Activated naive CD8-positive, alpha-beta T cell treated with anti-CD3 and anti-CD28 coated beads for 36 hours (primary cell): ENCODE measurements around the gene SEC61G. TPM values are rescaled to one million over a fixed set of nuclear protein-coding genes. Genes with fewer than 3 reads are reported as not detected.

Experiments
- DNase-seq: peaks from one replicate; pipeline ENCODE4 v3.0.0; 2021
- H3K27ac Mint-ChIP-seq: one replicate; pipeline ENCODE4 v1.8.0; 2022; ENCODE audit warnings: mild to moderate bottlenecking, moderate library complexity, mixed read lengths
- H3K27me3 Mint-ChIP-seq: one replicate; pipeline ENCODE4 v1.8.0; 2022; ENCODE audit warnings: mild to moderate bottlenecking, mixed read lengths
- H3K36me3 Mint-ChIP-seq: one replicate; pipeline ENCODE4 v1.8.0; 2021; ENCODE audit warnings: mild to moderate bottlenecking, mixed read lengths
- H3K4me1 Mint-ChIP-seq: one replicate; pipeline ENCODE4 v1.8.0; 2021; ENCODE audit warnings: mixed read lengths
- H3K4me3 Mint-ChIP-seq: one replicate; pipeline ENCODE4 v1.8.0; 2022; ENCODE audit warnings: mild to moderate bottlenecking, moderate library complexity, mixed read lengths
- H3K9me3 Mint-ChIP-seq: one replicate; pipeline ENCODE4 v1.8.0; 2022; ENCODE audit warnings: mixed read lengths
- total RNA-seq, 2 experiments: library from RNA; stranded (reverse); gene quantifications; one replicate each; pipeline ENCODE4 v1.2.3, GENCODE V29; 2021

SEC61G gene
- total RNA-seq, 2 experiments from 2014 or later, result 131 to 163 TPM

GRCh38 chr7:54722502-54722901, 36.5 kb downstream of the SEC61G start:
- no peak overlapping the region for H3K27ac Mint-ChIP-seq
- no peak for DNase-seq
- H3K4me1 Mint-ChIP-seq, result no peaks in the 10 kb centered on the region
- no peaks in the 10 kb centered on the region for H3K36me3 Mint-ChIP-seq
- peaks cover 8% of the 10 kb centered on the region for H3K9me3 Mint-ChIP-seq
- H3K27me3 Mint-ChIP-seq, result no peaks in the 10 kb centered on the region
- no peak overlapping the region for H3K4me3 Mint-ChIP-seq

- H3K9me3 Mint-ChIP-seq, result peaks cover 8% of the 10 kb centered on the region
- H3K27me3 Mint-ChIP-seq, result no peaks in the 10 kb centered on the region
- H3K4me3 Mint-ChIP-seq, result no peak overlapping the region
- no peaks in the 10 kb centered on the region for H3K4me1 Mint-ChIP-seq
- no peaks in the 10 kb centered on the region for H3K36me3 Mint-ChIP-seq
- DNase-seq, result no peak
- no peak overlapping the region for H3K27ac Mint-ChIP-seq
Measured at GRCh38 chr7:54722026-54722425, 37.0 kb downstream of the SEC61G start.

- no peaks in the 10 kb centered on the region for H3K36me3 Mint-ChIP-seq
- H3K27ac Mint-ChIP-seq, result no peak overlapping the region
- H3K4me1 Mint-ChIP-seq, result no peaks in the 10 kb centered on the region
- H3K9me3 Mint-ChIP-seq, result peaks cover 12% of the 10 kb centered on the region
- no peaks in the 10 kb centered on the region for H3K27me3 Mint-ChIP-seq
- H3K4me3 Mint-ChIP-seq, result no peak overlapping the region
- no peak for DNase-seq
Measured at GRCh38 chr7:54719974-54720373, 39.0 kb downstream of the SEC61G start.

GRCh38 chr7:54719425-54719824, 39.6 kb downstream of the SEC61G start:
- Mint-ChIP-seq H3K27me3 (no peaks in the 10 kb centered on the region), H3K36me3 (no peaks in the 10 kb centered on the region), H3K4me1 (no peaks in the 10 kb centered on the region), H3K9me3 (peaks cover 12% of the 10 kb centered on the region), H3K4me3 (no peak overlapping the region), H3K27ac (no peak overlapping the region)
- DNase-seq, result no peak

GRCh38 chr7:54712820-54713219, 46.2 kb downstream of the SEC61G start:
- H3K4me3 Mint-ChIP-seq, result no peak overlapping the region
- peaks cover 13% of the 10 kb centered on the region for H3K9me3 Mint-ChIP-seq
- H3K36me3 Mint-ChIP-seq, result no peaks in the 10 kb centered on the region
- no peaks in the 10 kb centered on the region for H3K4me1 Mint-ChIP-seq
- peaks cover 5% of the 10 kb centered on the region for H3K27me3 Mint-ChIP-seq
- no peak overlapping the region for H3K27ac Mint-ChIP-seq
- no peak for DNase-seq

- H3K36me3 Mint-ChIP-seq, result no peaks in the 10 kb centered on the region
- H3K27ac Mint-ChIP-seq, result no peak overlapping the region
- no peak overlapping the region for H3K4me3 Mint-ChIP-seq
- H3K27me3 Mint-ChIP-seq, result peaks cover 5% of the 10 kb centered on the region
- peaks cover 15% of the 10 kb centered on the region for H3K9me3 Mint-ChIP-seq
- no peak for DNase-seq
- no peaks in the 10 kb centered on the region for H3K4me1 Mint-ChIP-seq
Measured at GRCh38 chr7:54711900-54712595, 47.0 kb downstream of the SEC61G start.

- DNase-seq, result no peak
- Mint-ChIP-seq H3K36me3 (no peaks in the 10 kb centered on the region), H3K4me3 (no peak overlapping the region), H3K27me3 (peaks cover 8% of the 10 kb centered on the region), H3K9me3 (peaks cover 10% of the 10 kb centered on the region), H3K27ac (no peak overlapping the region), H3K4me1 (no peaks in the 10 kb centered on the region)
Measured at GRCh38 chr7:54709283-54709682, 49.7 kb downstream of the SEC61G start.

GRCh38 chr7:54705436-54705835, 53.6 kb downstream of the SEC61G start:
- H3K4me3 Mint-ChIP-seq, result no peak overlapping the region
- H3K27ac Mint-ChIP-seq, result no peak overlapping the region
- peaks cover 3% of the 10 kb centered on the region for H3K27me3 Mint-ChIP-seq
- DNase-seq, result no peak
- H3K36me3 Mint-ChIP-seq, result no peaks in the 10 kb centered on the region
- no peaks in the 10 kb centered on the region for H3K4me1 Mint-ChIP-seq
- H3K9me3 Mint-ChIP-seq, result peaks cover 10% of the 10 kb centered on the region

GRCh38 chr7:54704851-54705250, 54.2 kb downstream of the SEC61G start:
- Mint-ChIP-seq H3K9me3 (peaks cover 10% of the 10 kb centered on the region), H3K4me1 (no peaks in the 10 kb centered on the region), H3K27ac (no peak overlapping the region), H3K4me3 (no peak overlapping the region), H3K36me3 (no peaks in the 10 kb centered on the region), H3K27me3 (peaks cover 3% of the 10 kb centered on the region)
- DNase-seq, result no peak

Other genes starting within 250 kb of the SEC61G start
- not detected for gene VSTM2A, start 216.8 kb downstream of the SEC61G start, total RNA-seq